ENCODE results near the gene C19orf67. TPM values are rescaled to one million over a fixed set of nuclear protein-coding genes. Genes with fewer than 3 reads are reported as not detected.

C19orf67 gene
- total RNA-seq, 1 experiment from 2014 or later, result 0.39 TPM

DNA sequence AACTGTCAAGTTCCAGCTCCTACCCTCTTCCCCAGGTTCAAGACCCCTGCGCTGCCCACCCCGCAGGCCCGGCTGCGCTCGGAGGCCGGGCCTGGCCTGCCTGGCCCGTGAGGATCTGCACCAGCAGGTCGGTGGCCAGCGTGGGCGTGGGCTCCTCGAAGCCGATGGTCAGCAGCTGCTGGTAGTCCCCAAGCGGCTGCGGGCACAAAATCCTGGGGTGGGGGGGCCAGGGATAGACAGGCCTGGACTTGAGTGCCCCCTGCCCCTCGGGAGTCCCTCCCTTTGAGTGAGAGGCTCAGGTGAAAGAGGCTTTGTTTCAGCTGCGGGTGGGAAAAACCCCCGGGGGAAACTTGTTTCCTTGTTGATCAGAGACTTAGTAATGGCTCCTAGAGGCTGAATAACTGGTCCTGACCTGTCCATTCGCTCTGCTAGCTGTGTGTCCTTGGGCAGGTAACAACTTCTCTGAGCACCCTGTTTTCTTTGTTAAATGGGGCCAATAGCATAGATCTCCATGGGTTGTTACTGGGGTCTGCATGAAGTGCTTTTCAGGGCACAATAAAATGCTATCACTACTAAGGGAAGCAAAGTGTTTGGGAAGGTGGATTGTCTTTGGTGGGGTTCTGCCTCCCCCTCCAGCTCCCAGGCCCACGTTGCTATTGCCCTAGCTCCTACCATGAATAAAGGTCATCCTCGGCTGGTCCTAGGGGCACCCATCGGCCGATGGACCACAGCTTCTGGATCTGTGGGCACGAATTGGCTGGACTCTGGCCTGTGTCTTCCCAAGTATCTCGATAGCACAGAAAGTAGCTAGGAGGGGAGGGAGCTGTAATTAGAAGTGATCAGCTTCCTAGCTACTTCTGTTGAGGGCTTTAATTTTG is 3.5 kb downstream of the C19orf67 start:
- Histone ChIP-seq H2BK12ac (ENCODE audit: insufficient read length, low read depth, low read length) (peak overlapping the region; percentile 79), H3K79me2 (ENCODE audit: insufficient read depth, low read length) (no peaks in the 10 kb centered on the region), H4K5ac (ENCODE audit: insufficient read length, low read depth, low read length) (no peak overlapping the region), H3K27me3 (ENCODE audit: insufficient read depth, low read length) (no peaks in the 10 kb centered on the region), H3K4me1 (ENCODE audit: insufficient read depth, low read length) (no peaks in the 10 kb centered on the region; the same call in 1 of the 2 replicates), H3K23ac (ENCODE audit: insufficient read length, low read depth, low read length) (no peak overlapping the region), H2BK15ac (ENCODE audit: low read depth, low read length) (no peak overlapping the region), H4K20me1 (ENCODE audit: control insufficient read depth, insufficient read depth, insufficient read length) (no peaks in the 10 kb centered on the region), H3K79me1 (ENCODE audit: insufficient read depth, low read depth, low read length, poor library complexity, severe bottlenecking) (no peaks in the 10 kb centered on the region), H2AK5ac (ENCODE audit: insufficient read length, low read length) (no peak overlapping the region), H3K14ac (ENCODE audit: insufficient read depth, low read length) (peak overlapping the region; percentile 52; the same call in 1 of the 2 replicates), H3K4me2 (ENCODE audit: insufficient read depth, insufficient read length, low read length) (peak overlapping the region; percentile 67), H2BK120ac (ENCODE audit: low read depth, low read length, poor library complexity, severe bottlenecking) (no peak overlapping the region), H3K56ac (ENCODE audit: insufficient read length, low read depth, low read length) (no peak overlapping the region), H3K9me3 (ENCODE audit: control insufficient read depth, low read depth, low read length) (no peaks in the 10 kb centered on the region), H3K4ac (ENCODE audit: low read depth, low read length) (no peak overlapping the region), H3K9ac (ENCODE audit: extremely low read depth, insufficient read length, low read length) (no peak overlapping the region), H3K23me2 (ENCODE audit: insufficient read length, low read depth, low read length, poor library complexity, severe bottlenecking) (peaks cover 9% of the 10 kb centered on the region), H3K18ac (ENCODE audit: insufficient read length, low read depth, low read length) (no peak overlapping the region), H2BK20ac (ENCODE audit: low read depth, low read length, poor library complexity, severe bottlenecking) (no peak overlapping the region), H3T11ph (ENCODE audit: low read length) (no peak overlapping the region), H2AFZ (ENCODE audit: low read length) (no peak overlapping the region), H4K8ac (replicated peaks; ENCODE audit: insufficient read length, low read depth, low read length) (no peak overlapping the region), H3K27ac (ENCODE audit: insufficient read length, low read depth, low read length) (no peak overlapping the region), H4K91ac (ENCODE audit: insufficient read length, low read depth, low read length) (no peak overlapping the region), H2BK5ac (ENCODE audit: insufficient read length, low read length) (no peak overlapping the region)
- no peak for DNase-seq
- peaks cover 6 to 7% of the 10 kb centered on the region in 2 experiments; a peak in 3 of 4 replicates for H3K4me1 Mint-ChIP-seq
- peaks cover 14% of the 10 kb centered on the region for H3K27me3 Mint-ChIP-seq (ENCODE audit: low read depth)
- WGBS (ENCODE audit: extremely low coverage, insufficient read length, low lambda C conversion rate), result no CpG with 5 or more reads among the region's 24 CpGs
- H3K36me3 Mint-ChIP-seq (ENCODE audit: insufficient read depth in 1 of 3, low read depth in 3 of 3), result peaks cover 0 to 7% (median 0%) of the 10 kb centered on the region in 3 experiments; a peak in 3 of 7 replicates
- H3K9me3 Mint-ChIP-seq, result no peaks in the 10 kb centered on the region
- H3K4me3 Mint-ChIP-seq, result peak overlapping the region; percentile 89 to 95
- H3K27ac Mint-ChIP-seq, result no peak overlapping the region; a peak in 2 of 7 replicates
- TF ChIP-seq, protein P1, sequence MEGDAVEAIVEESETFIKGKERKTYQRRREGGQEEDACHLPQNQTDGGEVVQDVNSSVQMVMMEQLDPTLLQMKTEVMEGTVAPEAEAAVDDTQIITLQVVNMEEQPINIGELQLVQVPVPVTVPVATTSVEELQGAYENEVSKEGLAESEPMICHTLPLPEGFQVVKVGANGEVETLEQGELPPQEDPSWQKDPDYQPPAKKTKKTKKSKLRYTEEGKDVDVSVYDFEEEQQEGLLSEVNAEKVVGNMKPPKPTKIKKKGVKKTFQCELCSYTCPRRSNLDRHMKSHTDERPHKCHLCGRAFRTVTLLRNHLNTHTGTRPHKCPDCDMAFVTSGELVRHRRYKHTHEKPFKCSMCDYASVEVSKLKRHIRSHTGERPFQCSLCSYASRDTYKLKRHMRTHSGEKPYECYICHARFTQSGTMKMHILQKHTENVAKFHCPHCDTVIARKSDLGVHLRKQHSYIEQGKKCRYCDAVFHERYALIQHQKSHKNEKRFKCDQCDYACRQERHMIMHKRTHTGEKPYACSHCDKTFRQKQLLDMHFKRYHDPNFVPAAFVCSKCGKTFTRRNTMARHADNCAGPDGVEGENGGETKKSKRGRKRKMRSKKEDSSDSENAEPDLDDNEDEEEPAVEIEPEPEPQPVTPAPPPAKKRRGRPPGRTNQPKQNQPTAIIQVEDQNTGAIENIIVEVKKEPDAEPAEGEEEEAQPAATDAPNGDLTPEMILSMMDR (conservative IDR thresholded peaks at IDR 0.05), result no peak

All from H9 (cell line).